NOMO-1 (cell line): Measurements from ENCODE around the gene EPHB1.
A peak's percentile ranks its signal among the peaks of the same experiment; 100 is the strongest.

ENCODE experiments used
- DNase-seq, 2 experiments: peaks; one replicate each; lab custom pipeline; 2025; ENCODE audit not compliant: unreplicated experiment in 2 of 2; lab: John Stamatoyannopoulos, UW

EPHB1 gene

GRCh38 chr3:135181408-135181807, 386.3 kb downstream of the EPHB1 start:
- DNase-seq: no peak

- DNase-seq: no peak
These were observed 387.4 kb downstream of the EPHB1 start for GRCh38 chr3:135182364-135182998.

- no peak for DNase-seq
These were observed 395.6 kb downstream of the EPHB1 start for GRCh38 chr3:135190658-135191057.

GRCh38 chr3:135191708-135192107, 396.6 kb downstream of the EPHB1 start:
- no peak for DNase-seq

- DNase-seq: no peak
These were observed 397.9 kb downstream of the EPHB1 start for GRCh38 chr3:135192929-135193328.

- no peak for DNase-seq
These were observed 402.2 kb downstream of the EPHB1 start for GRCh38 chr3:135197246-135197645.

GRCh38 chr3:135197856-135198255, 402.8 kb downstream of the EPHB1 start:
- no peak for DNase-seq

- DNase-seq: no peak
These were observed 404.1 kb downstream of the EPHB1 start for GRCh38 chr3:135199137-135199536.

- no peak for DNase-seq
These were observed 408.0 kb downstream of the EPHB1 start for GRCh38 chr3:135203026-135203425.

- no peak for DNase-seq
These were observed 418.2 kb downstream of the EPHB1 start for GRCh38 chr3:135213213-135213612.

- DNase-seq: no peak
These were observed 418.8 kb downstream of the EPHB1 start for GRCh38 chr3:135213822-135214221.

- no peak for DNase-seq
These were observed 419.3 kb downstream of the EPHB1 start for GRCh38 chr3:135214400-135214799.

- DNase-seq: no peak
These were observed 420.5 kb downstream of the EPHB1 start for GRCh38 chr3:135215516-135215915.

GRCh38 chr3:135216659-135217058, 421.6 kb downstream of the EPHB1 start:
- DNase-seq: no peak

GRCh38 chr3:135217730-135218129, 422.7 kb downstream of the EPHB1 start:
- no peak for DNase-seq

GRCh38 chr3:135218304-135218703, 423.2 kb downstream of the EPHB1 start:
- no peak for DNase-seq

GRCh38 chr3:135218782-135219181, 423.7 kb downstream of the EPHB1 start:
- no peak for DNase-seq

GRCh38 chr3:135224815-135225362, 429.8 kb downstream of the EPHB1 start:
- no peak for DNase-seq

- peak; percentile 90 to 97 for DNase-seq
These were observed 431.0 kb downstream of the EPHB1 start for GRCh38 chr3:135226057-135226456.

- DNase-seq: peak; percentile 66 to 92
These were observed 433.1 kb downstream of the EPHB1 start for GRCh38 chr3:135228201-135228600.

- peak; percentile 75 to 77 for DNase-seq
These were observed 434.0 kb downstream of the EPHB1 start for GRCh38 chr3:135229018-135229495.

GRCh38 chr3:135231737-135232136, 436.7 kb downstream of the EPHB1 start:
- DNase-seq: no peak

GRCh38 chr3:135232226-135232625, 437.2 kb downstream of the EPHB1 start:
- no peak for DNase-seq
